SK-N-SH (cell line): ENCODE data around the gene UTP3.

Source experiments
- EP300 ChIP-seq, 2 experiments: IDR thresholded peaks; 2 replicates each; pipeline versions ENCODE4 v1.4.0 to v1.6.1; 2012; ENCODE audit warnings: borderline replicate concordance in 1 of 2, low read depth in 1 of 2, low read length in 1 of 2
- EZH2phosphoT487 ChIP-seq: fragments of 200-600 bp; sonication (generic); IDR thresholded peaks from 2 replicates; pipeline ENCODE4 v1.6.1; 2017; ENCODE audit warnings: low read depth, mixed run types, mild to moderate bottlenecking, antibody characterized with exemption, moderate library complexity, borderline replicate concordance
- GATA2 ChIP-seq: sonication (generic); formaldehyde crosslinking; IDR thresholded peaks from 2 replicates; pipeline ENCODE4 v1.5.0; 2020; ENCODE audit warnings: mild to moderate bottlenecking, missing genetic modification reagents
- JUND ChIP-seq: IDR thresholded peaks from 2 replicates; pipeline ENCODE4 v1.4.0; 2012
- POLR2AphosphoS5 ChIP-seq: IDR thresholded peaks from 2 replicates; pipeline ENCODE4 v1.6.1; 2012; ENCODE audit warnings: low read depth, low read length
- SIN3A ChIP-seq: IDR thresholded peaks from 2 replicates; pipeline ENCODE4 v1.6.1; 2012; ENCODE audit warnings: low read depth, mild to moderate bottlenecking, low read length, moderate library complexity, borderline replicate concordance
- SMC3 ChIP-seq: IDR thresholded peaks from 2 replicates; pipeline ENCODE4 v1.6.1; 2012; ENCODE audit warnings: low read depth, low read length, improper control_type of control experiment
- YY1 ChIP-seq: IDR thresholded peaks from 2 replicates; pipeline ENCODE4 v1.4.0; 2012; ENCODE audit warnings: low read depth, mild to moderate bottlenecking
- TF ChIP-seq, protein P1 (sequence below): IDR thresholded peaks from 2 replicates; pipeline ENCODE4 v1.6.1; 2012; ENCODE audit warnings: mild to moderate bottlenecking, low read depth, low read length, moderate library complexity
- TF ChIP-seq, protein P2 (sequence below): fragments of 200-600 bp; sonication (generic); IDR thresholded peaks from 2 replicates; pipeline ENCODE4 v1.6.1; 2017; ENCODE audit warnings: antibody characterized with exemption, mild to moderate bottlenecking, moderate library complexity

- TF ChIP-seq, protein P1, sequence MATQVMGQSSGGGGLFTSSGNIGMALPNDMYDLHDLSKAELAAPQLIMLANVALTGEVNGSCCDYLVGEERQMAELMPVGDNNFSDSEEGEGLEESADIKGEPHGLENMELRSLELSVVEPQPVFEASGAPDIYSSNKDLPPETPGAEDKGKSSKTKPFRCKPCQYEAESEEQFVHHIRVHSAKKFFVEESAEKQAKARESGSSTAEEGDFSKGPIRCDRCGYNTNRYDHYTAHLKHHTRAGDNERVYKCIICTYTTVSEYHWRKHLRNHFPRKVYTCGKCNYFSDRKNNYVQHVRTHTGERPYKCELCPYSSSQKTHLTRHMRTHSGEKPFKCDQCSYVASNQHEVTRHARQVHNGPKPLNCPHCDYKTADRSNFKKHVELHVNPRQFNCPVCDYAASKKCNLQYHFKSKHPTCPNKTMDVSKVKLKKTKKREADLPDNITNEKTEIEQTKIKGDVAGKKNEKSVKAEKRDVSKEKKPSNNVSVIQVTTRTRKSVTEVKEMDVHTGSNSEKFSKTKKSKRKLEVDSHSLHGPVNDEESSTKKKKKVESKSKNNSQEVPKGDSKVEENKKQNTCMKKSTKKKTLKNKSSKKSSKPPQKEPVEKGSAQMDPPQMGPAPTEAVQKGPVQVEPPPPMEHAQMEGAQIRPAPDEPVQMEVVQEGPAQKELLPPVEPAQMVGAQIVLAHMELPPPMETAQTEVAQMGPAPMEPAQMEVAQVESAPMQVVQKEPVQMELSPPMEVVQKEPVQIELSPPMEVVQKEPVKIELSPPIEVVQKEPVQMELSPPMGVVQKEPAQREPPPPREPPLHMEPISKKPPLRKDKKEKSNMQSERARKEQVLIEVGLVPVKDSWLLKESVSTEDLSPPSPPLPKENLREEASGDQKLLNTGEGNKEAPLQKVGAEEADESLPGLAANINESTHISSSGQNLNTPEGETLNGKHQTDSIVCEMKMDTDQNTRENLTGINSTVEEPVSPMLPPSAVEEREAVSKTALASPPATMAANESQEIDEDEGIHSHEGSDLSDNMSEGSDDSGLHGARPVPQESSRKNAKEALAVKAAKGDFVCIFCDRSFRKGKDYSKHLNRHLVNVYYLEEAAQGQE, result no peak
- TF ChIP-seq SMC3, result no peak
- TF ChIP-seq POLR2AphosphoS5, result no peak
- TF ChIP-seq, protein P2, sequence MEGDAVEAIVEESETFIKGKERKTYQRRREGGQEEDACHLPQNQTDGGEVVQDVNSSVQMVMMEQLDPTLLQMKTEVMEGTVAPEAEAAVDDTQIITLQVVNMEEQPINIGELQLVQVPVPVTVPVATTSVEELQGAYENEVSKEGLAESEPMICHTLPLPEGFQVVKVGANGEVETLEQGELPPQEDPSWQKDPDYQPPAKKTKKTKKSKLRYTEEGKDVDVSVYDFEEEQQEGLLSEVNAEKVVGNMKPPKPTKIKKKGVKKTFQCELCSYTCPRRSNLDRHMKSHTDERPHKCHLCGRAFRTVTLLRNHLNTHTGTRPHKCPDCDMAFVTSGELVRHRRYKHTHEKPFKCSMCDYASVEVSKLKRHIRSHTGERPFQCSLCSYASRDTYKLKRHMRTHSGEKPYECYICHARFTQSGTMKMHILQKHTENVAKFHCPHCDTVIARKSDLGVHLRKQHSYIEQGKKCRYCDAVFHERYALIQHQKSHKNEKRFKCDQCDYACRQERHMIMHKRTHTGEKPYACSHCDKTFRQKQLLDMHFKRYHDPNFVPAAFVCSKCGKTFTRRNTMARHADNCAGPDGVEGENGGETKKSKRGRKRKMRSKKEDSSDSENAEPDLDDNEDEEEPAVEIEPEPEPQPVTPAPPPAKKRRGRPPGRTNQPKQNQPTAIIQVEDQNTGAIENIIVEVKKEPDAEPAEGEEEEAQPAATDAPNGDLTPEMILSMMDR, result no peak
- TF ChIP-seq SIN3A, result no peak
- TF ChIP-seq EZH2phosphoT487, result no peak
- TF ChIP-seq GATA2, result no peak
- no peak for TF ChIP-seq YY1
- TF ChIP-seq EP300 (IDR thresholded peaks at IDR 0.05; ENCODE audit: borderline replicate concordance in 1 of 2, low read depth in 1 of 2, low read length in 1 of 2), result no peak
- TF ChIP-seq JUND, result no peak
These were observed 6.6 kb upstream of the UTP3 start for GRCh38 chr4:70681704-70682103.
